Stimulated activated CD8-positive, alpha-beta memory T cell treated with anti-CD3 and anti-CD28 coated beads, Interleukin-7, amount 100 ng/mL, for 4 hours (primary cell): ENCODE data around the gene TRIM69.
"Not testable (repeated sequence)": the region's sequence is repeated elsewhere in the genome, so short reads cannot be mapped to it uniquely, and the experiment has no call there.

Source experiments
- DNase-seq, 2 donors: peaks; one replicate each; pipeline ENCODE4 v3.0.0-alpha.2; 2020; ENCODE audit warnings: low read depth in 2 of 2

The TRIM69 gene

DNA sequence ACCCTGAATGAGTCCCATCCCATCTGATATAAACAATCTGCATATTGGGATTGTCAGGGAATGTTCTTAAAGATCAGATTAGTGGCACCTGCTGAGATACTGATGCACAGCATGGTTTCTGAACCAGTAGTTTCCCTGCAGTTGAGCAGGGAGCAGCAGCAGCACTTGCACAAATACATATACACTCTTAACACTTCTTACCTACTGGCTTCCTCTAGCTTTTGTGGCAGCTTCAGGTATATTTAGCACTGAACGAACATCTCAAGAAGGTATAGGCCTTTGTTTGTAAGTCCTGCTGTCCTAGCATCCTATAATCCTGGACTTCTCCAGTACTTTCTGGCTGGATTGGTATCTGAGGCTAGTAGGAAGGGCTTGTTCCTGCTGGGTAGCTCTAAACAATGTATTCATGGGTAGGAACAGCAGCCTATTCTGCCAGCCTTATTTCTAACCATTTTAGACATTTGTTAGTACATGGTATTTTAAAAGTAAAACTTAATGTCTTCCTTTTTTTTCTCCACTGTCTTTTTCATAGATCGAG is 20.5 kb upstream of the TRIM69 start:
- DNase-seq, result no peak

DNA sequence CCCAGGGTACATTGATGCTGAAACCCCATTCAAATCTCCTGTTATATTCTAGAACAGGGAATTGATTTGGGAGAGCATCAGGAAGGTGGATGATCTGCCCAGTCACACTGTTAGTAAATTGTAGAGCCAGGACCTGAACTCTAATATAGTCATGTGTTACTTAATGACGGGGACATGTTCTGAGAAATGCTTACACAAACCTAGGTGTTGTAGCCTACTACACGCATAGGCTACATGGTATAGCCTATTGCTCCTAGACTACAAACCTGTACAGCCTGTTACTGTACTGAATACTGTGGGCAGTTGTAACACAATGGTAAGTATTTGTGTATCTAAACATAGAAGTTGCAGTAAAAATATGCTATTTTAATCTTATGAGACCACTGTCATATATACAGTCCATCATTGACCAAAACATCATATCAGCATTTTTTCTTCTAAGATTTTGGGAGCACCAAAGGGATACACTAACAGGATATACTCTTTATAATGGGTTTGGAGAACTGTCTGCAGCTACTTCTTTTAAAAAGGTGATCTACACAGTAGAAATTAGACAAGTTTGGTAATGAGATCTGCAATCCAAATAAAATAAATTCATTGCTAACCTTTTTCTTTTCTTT is 19.2 kb upstream of the TRIM69 start:
- no peak for DNase-seq

DNA sequence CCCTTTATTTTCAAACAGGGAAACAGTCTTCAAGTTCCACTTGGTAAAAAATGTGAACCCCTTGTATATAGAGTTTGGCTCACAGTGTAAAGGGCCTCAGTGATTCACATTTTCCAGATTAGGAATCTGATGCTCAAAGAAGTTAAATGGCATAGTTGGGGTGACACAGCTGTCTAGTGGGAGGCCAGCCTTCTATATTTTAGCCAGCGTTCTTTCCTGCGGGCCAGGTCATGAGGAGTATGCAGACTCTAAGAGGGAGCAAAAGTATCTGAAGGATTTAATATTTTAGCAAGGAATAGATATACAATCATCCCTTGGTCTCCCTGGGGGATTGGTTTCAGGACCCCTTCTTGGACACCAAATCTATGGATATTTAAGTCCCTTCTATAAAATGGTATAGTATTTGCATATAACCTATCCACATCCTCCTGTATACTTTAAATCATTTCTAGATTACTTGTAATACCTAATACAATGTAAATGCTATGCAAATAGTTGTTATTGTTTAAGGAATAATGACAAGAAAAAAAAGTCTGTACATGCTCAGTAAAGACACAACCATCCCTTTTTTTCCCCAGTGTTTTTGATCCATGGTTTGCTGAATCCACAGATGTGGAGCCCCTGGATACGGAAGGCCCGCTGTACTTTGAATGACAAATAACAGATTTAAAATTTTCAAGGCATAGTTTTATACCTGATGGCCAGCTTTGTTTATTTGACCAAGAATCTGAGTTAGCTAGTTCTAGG is 18.0 kb upstream of the TRIM69 start:
- no peak for DNase-seq

DNA sequence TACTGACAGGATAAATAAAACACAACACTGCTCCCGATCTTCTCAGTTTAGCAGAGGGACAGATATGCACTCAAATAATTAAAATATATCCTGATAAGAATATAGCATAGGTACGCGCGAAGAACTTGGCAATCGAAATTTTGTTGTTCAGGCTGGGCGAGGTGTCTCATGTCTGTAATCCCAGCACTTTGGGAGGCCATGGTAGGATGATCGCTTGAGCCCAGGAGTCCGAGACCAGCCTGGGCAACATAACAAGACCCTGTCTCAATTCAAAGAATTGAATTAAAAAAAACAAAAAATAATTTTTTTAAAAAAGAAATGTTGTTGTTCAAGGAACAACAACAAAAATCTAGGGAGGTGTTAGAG is 17.4 kb upstream of the TRIM69 start:
- no peak for DNase-seq

DNA sequence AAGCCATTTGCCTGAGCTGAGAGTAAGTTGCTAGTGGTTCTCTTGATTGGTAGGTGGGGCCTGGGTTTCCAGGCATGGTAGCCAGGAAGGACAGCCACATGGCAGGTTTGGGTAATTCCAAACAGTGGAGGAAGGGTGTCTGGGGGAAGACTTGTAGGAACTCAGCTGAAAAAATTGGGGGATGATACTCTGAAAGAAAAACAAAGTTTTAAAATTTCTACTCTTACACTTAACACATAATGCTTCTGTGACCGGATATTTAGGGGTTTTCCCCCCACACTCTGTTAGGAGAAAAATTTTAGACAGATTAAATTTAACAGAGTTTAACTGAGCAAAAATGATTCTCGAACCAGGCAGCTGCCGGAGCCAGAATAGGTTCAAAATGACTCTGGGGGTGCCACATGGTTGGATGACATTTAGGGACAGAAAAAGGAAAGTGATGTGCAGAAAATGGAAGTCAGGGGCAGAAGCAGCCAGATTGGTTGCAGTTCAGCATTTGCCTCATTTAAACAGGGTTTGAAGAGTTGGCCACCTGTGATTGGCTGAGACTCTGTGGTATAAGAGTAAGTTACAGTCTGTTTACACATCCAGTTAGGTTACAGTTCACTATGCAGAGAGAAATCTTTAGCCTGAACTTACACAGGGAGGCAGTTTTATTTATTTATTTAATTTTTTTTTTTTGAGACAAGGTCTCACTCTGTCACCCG is 16.9 kb upstream of the TRIM69 start:
- DNase-seq, result no peak

DNA sequence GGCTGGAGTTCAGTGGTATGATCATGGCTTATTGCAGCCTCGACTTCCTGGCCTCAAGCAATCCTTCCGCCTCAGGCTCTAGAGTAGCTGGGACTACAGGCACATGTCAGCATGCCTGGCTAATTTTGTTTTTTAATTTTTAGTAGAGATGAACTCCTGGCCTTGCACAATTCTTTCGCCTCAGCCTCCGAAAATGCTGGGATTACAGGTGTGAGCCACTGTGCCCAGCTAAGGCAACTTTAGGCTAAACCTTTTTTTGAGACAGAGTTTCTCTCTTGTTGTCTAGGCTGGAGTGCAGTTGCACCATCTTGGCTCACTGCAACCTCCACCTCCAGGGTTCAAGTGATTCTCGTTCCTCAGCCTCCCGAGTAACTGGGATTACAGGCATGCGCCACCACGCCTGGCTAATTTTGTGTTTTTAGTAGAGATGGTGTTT is 16.3 kb upstream of the TRIM69 start:
- DNase-seq, result not testable (repeated sequence)

DNA sequence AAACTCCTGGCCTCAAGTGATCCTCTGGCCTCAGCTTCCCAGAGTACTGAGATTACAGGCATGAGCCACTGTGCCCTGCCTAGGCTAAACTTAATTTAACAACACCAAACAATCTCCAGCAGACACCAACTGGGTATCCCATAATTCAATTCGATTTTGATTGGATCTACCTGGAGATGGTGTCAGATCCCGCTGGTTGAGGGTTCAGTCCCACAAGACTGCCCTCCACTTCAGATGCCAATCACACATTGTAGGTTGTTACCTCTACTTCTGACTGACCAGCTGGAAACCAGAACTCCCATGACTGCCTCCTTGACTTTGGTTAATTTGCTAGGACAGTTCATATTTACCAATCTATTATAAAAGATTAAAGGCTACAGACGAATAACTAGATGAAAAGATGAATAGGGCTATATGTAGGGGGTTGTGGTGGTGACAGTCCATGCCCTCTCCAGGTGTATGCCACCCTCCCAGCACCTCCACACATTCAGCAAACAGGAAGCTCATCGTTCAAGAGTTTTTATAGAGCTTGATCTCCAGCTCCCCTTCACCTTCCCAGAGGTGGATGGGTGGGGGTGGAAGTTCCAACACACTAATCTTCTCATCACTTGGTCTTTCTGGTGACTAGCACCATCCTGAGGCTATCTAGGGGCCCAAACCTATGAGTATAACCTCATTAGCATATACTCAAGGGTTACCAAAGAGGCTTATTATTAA is 15.7 kb upstream of the TRIM69 start:
- no peak for DNase-seq

DNA sequence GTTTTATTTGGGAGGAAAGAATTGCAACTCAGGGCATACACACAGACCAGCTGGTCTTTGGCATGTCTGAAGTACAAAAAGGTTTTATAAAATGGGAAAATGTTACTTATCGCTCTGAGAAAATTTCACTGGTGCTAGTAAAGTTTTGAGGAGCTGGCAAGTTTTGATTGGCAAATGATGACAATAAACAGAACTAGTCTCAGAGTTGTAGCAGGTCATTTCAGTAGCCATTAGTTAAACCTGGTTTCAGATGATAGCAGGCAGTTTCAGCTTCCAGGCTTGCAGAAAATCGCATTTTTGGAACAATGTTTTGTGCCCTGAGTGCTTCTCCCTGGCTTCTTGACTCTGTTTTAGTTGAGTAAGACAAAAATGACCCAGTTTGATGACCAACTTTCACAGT is 14.3 kb upstream of the TRIM69 start:
- DNase-seq, result no peak

DNA sequence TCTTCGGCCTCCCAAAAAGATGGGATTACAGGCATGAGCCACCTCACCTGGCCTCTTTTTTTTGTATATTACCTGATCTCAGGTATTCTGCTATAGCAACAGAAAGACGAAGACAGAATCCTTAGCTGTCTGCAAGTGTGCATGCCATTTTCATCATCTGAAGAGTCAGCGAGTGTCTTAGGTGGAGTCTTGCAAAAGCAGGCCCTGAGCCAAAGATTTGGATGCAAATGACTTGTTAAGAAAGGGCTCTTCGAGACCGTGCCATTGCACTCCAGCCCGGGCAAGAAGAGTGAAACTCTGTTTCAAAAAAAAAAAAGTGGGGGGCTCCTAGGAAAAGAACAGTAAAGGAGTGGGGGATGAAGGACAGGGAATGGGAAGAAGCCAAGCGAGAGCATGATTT is 10.2 kb upstream of the TRIM69 start:
- DNase-seq, result no peak

DNA sequence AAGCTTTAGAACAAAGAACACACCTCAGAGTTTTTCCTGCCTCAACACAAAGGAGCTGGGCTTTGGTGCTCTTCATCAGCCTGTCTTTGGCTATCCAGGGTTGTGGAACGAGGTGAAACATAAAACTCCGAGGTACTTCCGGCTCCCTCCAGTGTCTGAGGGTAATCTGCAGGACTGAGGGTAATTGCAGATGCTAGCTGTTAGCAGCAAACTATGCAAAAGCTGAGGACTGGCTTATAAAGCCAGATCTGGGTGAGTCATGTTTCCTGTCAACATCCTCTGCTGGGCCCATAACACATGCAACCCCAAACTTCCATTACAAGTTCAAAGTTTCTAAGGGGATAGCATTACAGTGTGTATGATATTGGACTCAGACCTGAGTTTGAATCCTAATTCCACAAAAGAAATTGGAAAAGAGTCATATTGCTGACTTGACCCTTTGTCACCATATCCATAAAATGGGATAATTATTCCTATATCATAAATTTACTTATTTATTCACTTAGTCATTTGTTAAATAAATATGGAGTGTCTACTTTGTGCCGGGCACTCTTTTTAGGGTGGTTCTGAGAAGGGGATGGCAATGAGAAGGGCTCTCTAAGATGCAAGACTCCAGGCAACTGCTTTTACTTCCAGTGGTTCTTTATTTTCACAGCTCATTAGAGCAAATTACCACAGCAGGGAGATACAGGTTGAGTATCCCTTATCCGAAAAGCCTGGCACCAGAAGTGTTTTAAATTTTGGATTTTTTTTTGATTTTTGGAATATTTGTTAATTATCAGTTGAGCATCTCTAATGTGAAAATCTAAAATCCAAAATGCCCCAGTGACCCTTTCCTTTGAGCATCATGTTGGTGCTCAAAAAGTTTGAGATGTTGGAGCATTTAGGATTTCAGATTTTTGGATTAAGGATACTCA is 9.5 kb upstream of the TRIM69 start:
- DNase-seq, result peak; percentile 51 to 73

DNA sequence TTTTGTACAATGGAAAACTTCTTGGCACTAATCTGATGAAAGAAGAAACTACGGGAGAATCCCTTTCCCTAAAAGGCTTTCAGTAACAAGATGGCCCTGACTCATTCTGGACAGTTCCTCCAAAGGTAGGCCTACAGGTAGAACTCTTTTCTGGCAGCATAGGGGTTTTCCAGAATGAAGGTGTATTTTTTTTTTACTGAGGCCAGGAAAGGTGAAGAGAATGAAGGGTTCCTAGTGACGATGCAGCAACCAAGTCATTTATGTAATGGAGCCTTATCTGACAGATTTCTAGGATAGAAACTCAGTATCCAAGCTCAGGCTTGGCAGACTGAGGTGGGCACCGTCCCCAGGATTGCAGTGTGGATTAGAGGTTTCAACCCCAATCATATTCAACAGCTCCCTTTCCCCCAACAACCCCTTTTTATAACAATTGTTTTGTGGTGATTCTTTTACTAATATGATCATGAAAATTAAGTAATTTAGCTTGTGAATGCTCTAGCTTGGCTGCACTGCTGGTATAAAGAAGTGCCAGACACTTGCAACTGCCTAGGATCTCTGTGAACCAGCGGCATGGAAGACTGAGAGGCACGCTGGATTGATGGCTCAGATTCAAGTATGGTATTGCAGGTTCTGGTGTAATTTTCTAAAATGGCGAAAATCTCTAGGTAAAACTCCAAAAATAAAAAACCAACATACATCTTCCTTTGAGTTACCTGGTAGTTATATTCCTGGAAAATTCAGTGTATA is 8.7 kb upstream of the TRIM69 start:
- DNase-seq, result no peak

DNA sequence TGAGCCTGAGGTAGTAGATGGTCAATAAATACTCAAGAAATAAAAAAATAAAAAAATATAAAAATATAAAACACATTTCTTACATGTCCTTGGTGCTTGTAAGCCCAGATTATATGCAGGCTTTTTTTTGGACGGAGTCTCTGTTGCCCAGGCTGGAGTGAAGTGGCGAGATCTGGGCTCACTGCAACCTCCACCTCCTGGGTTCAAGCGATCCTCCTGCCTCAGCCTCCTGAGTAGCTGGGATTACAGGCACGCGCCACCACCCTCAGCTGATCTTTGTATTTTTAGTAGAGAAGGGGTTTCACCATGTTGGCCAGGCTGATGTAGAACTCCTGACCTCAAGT is 8.1 kb upstream of the TRIM69 start:
- not testable (repeated sequence) for DNase-seq

DNA sequence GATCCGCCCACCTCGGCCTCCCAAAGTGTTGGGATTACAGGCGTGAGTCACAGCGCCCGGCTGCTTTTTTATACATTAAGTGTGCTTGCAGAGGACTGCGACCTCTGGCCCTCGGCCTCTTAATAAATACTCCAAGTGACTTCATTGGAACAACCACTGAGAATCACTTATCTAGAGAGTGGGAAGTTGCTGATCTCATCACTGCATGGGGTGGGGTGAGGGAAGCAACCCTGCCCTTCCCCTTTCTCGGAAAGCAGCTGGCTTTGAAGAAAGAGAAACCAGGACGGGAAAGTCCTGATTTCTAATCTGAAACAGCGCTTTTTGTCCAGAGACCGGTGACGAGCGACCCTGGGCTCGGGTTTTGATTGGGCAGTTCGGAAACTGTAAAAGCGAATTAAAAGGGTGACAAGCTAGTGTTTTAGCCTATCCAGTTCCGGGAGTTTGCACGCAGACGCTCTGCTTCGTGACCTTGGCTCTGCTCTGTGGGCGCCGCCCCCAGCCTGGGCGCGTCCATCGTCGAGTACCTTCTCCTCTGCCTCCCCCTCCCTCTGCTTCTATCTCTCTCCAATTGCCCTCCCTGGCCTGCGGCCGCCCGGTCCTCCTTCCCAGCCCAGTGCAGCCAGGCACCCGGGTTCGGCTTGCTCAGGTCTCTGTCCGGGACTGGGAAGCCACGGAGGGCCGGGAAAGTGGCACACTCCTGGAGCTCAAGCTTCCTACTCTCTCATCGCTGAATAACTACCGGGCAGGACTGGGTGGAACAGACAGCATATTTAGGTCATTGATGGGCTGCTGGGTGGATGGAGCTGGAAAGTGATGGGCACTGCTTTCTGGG is 7.5 kb upstream of the TRIM69 start:
- peak; percentile 92 to 98 for DNase-seq

DNA sequence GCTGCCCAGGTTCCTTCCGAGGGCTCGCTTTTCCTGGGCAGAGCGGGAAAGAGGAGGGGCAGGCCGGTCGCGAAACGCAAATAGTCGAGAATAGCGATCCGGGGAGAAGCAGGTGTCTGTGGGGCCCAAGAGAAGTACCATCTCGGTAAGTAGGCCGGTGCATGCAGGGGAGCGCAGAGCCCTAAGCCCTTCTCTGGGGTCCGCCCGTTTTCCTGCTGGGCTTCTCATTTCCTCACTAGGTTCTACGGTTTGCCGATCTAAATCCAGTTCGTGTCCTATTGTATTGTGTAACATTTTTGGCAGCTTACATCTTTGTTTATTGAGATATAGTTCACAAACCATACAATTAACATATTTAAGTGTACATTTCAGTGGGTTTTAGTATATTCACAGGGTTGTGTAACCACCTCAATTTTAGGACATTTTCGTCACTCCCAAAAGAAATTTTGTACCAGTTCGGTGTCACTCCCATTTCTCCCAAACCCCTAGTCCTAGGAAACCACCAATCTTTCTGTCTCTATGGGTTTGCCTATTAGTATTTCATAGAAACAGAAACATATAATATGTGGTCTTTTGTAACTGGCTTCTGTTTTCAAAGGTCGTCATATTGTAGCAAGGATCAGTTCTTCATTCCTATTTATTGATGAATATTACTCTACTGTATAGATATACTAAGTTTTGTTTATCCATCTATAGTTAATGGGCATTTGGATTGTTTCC is 6.8 kb upstream of the TRIM69 start:
- DNase-seq, result peak in 1 of 2 donors; percentile 35

DNA sequence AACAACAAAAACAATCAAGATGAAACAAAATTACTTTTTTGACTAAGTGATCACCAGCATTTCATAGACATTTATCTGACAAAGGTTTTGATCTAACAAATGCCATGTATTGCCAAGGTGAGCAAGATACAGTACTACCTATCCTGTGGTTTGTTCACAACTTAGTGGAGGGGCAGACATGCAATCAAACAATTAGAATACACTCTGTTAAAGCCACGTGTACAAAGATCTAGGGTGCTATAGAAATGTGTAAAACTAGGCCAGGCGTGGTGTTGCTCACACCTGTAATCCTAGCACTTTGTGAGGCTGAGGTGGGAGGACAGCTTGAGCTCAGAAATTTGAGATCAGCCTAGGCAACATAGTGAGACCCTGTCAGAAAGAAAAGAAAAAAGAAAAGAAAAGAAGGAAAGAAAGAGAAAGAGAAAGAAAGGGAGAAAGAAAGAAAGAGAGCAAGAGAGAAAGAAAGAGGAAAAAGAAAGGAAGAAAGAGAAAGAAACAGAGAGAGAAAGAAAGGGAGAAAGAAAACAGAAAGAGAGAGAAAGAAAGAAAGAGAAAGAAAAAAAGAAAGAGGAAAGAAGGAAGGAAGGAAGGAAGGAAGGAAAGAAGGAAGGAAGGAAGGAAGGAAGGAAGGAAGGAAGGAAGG is 1.4 kb upstream of the TRIM69 start:
- DNase-seq, result no peak

DNA sequence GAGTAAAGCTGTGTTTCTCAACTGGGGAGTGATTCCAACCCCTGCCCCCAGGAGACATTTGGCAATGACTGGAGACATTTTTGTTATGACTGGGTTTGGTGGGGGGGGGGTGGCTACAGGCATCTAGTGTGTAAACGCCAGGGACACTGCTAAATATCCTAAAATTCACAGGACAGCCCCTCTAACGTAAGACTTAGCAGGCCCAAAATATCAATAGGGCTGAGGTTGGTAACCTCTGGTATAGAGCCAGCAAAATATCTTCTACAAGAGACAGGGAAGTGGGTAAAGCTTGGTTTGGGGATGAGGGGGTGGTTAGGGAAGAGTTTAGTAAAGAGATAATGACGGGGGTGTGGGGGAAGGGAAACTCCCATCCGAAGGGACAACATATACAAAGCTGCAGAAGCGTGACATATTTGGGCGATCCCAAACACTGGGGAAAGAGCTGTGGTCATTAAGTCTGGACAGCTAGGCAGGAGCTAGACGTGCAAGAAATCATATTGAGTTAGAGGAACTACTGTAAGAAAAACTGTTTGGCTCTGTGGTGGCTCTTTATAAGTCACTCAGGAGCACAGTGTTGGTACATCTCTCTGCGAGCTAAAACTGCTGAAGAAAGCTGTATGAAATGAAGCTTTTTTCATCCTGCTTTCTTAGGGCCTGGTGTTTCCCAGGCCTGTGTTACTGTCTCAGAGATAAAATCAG is 697 bp upstream of the TRIM69 start:
- no peak for DNase-seq

DNA sequence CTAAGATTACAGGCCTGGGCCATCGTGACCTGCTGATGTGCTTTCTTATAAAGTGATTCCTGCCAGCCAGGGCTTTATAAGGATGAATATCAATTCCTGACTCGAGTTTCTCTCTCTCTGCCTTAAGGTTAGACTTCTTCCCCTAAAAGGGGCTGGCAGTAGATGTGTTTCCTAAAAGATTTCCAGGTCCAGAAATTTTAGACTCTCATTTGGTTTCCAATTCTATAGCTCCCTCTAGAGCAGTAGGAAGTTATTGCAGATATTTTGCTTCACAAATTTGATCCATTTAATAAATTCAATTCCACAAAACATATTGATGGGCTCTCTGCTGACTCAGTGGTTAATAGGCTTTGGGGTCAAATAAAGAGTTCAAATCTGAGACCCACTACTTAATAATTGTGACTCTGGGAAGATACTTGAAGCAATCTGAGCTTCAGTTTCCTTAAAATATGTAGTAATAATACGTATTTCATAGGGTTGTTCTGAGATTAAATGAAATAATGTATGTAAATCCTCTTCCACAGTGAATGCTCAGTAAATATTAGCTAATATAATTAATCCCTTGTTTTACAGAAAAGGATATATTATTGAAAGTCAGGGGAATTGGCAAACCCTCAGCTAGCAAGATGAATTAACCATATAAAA is 2.1 kb downstream of the TRIM69 start:
- no peak for DNase-seq
